Activated T-helper 2 cell treated with anti-CD3 and anti-CD28 coated beads, Interferon-gamma antibody, Interleukin-2, Interleukin-4, amounts not matched to agents 10 μg/mL and 5 μg/mL and 100 μg/mL, durations not matched to agents 14 hours and 24 hours and 36 hours (primary cell): ENCODE results near the gene MORC1. TPM values are rescaled to one million over a fixed set of nuclear protein-coding genes. Genes with fewer than 3 reads are reported as not detected.

Experiments
- DNase-seq: peaks from one replicate; pipeline ENCODE4 v3.0.0; 2021; ENCODE audit warnings: low spot score
- H3K27ac Mint-ChIP-seq: one replicate; pipeline ENCODE4 v1.8.0; 2021; ENCODE audit warnings: mixed read lengths
- H3K27me3 Mint-ChIP-seq: one replicate; pipeline ENCODE4 v1.8.0; 2021; ENCODE audit warnings: low read depth, mixed read lengths
- H3K36me3 Mint-ChIP-seq: one replicate; pipeline ENCODE4 v1.8.0; 2021; ENCODE audit warnings: low read depth, mixed read lengths
- H3K4me1 Mint-ChIP-seq: one replicate; pipeline ENCODE4 v1.8.0; 2021; ENCODE audit warnings: low read depth, mixed read lengths
- H3K4me3 Mint-ChIP-seq: one replicate; pipeline ENCODE4 v1.8.0; 2021; ENCODE audit warnings: low read depth, mild to moderate bottlenecking, moderate library complexity, mixed read lengths
- H3K9me3 Mint-ChIP-seq: one replicate; pipeline ENCODE4 v1.8.0; 2021; ENCODE audit warnings: mixed read lengths
- intact Hi-C: fragments of 100-400 bp; cut with micrococcal nuclease; formaldehyde crosslinking; loops from one replicate; pipeline ENCODE4 v1.15.1; 2023
- total RNA-seq: library from RNA; stranded (reverse); gene quantifications from 2 replicates; pipeline ENCODE4 v1.2.3, GENCODE V29; 2022

MORC1 gene
- total RNA-seq, 1 donor from 2014 or later = not detected

DNA sequence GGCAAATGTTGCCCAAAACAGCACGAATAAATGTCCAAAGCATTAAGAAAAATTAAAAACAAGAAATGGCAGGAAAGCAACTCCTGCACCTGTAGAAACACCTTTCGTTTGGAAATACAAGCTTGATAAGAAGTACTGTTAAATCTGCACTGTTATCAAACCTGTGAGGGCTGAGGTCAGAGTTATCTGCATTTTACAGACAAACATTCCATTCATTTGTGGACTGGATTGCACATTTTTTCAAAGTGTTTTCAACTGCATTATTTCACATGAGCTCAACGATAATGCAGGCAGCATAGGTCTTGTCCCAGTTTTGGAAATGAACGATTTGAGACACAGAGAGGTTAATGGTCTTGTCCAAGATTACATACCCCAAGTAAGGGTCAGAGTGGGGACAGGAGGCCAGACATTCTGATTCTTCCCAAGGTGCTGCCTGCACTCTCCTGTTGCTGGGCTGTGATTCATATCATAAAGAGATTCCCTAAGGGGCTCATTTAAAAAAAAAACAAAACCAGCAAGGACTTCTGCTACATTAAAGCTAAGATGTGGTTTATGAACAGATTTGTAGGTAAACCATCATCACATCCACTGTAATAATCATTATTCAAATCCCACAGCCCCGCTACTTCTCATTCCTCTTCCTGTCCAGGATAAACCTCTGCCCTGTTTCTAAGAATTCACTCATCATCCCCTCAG is 177.2 kb downstream of the MORC1 start:
- no peak for DNase-seq
- Mint-ChIP-seq H3K36me3 (no peaks in the 10 kb centered on the region), H3K27ac (no peak overlapping the region), H3K9me3 (no peaks in the 10 kb centered on the region), H3K4me1 (no peaks in the 10 kb centered on the region), H3K27me3 (peaks cover 2% of the 10 kb centered on the region), H3K4me3 (no peak overlapping the region)
- intact Hi-C loops = no loop called here

DNA sequence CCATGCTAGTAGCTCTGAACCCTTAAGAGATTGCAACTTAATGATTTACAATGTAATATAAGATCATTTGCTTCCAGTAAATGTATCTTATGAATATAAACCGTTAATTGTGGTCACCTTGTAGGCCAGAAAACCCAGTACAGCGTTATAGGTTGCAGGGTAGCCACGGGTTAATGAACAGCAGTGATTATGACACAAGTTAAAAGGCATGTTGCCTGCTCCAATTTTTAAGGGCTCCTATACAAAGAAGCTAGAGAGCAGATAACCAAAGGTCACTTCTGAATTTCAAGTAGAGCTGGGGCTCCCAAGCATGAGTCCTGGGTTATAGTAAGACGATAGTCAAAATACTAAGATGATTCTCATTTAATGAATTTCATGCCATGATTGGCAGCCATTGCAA is 177.8 kb downstream of the MORC1 start:
- Mint-ChIP-seq H3K27me3 (peaks cover 2% of the 10 kb centered on the region), H3K4me1 (no peaks in the 10 kb centered on the region), H3K36me3 (no peaks in the 10 kb centered on the region), H3K9me3 (no peaks in the 10 kb centered on the region), H3K27ac (no peak overlapping the region), H3K4me3 (no peak overlapping the region)
- DNase-seq = no peak
- intact Hi-C loops = no loop called here

- Mint-ChIP-seq H3K9me3 (no peaks in the 10 kb centered on the region), H3K27me3 (no peaks in the 10 kb centered on the region), H3K4me1 (no peaks in the 10 kb centered on the region), H3K36me3 (no peaks in the 10 kb centered on the region), H3K27ac (no peak overlapping the region), H3K4me3 (no peak overlapping the region)
- DNase-seq = no peak
- intact Hi-C loops = no loop called here
Measured at GRCh38 chr3:108936924-108937689, 180.8 kb downstream of the MORC1 start.

DNA sequence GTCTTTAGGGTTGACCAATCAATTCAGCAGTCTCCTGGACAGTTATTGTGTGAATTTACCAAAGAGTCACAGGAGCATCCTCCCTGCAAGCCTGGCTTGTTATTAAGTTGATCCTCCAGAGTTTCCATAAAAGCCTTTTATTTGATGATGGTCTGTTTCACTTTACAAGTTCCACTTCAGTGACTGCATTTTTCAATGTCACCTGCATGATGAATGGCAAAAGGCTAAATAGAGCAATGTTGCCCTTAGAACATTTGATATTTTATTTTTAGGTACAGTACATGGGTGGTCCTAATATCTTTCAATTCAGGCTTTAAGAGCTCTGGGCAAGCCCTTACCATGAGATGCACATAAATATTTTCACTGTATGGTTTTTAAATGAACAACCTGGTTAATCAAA is 186.9 kb downstream of the MORC1 start:
- H3K4me3 Mint-ChIP-seq = no peak overlapping the region
- no peaks in the 10 kb centered on the region for H3K36me3 Mint-ChIP-seq
- H3K9me3 Mint-ChIP-seq = peaks cover 4% of the 10 kb centered on the region
- H3K27ac Mint-ChIP-seq = no peak overlapping the region
- H3K4me1 Mint-ChIP-seq = no peaks in the 10 kb centered on the region
- DNase-seq = no peak
- intact Hi-C loops = no loop called here
- peaks cover 16% of the 10 kb centered on the region for H3K27me3 Mint-ChIP-seq

DNA sequence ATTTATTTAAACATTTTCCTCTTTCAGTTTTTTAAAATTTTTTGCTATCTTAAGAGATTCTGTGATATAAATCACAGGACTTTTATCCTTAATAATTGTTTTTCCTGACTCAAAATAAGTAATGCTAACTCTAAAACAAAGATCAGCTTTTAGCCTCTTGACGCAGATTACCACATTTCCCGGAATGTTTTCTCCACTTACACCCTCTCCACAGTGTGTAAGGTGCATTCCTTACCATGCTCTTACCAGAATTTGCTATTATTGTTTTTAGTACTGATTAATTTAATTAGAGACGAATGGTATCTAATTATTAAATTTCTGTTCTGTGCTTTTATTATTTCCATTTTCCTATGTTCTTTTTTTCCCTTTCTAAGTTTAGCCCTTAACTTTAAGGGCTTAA is 199.1 kb downstream of the MORC1 start:
- Mint-ChIP-seq H3K27ac (no peak overlapping the region), H3K4me3 (no peak overlapping the region), H3K4me1 (peaks cover 11% of the 10 kb centered on the region), H3K36me3 (no peaks in the 10 kb centered on the region), H3K9me3 (no peaks in the 10 kb centered on the region), H3K27me3 (peaks cover 31% of the 10 kb centered on the region)
- DNase-seq = no peak
- intact Hi-C loops = loop anchor here (10.0 kb wide), 1 partner anchor 334 kb away; the partner anchor contains the start of genes CIP2A and DZIP3

DNA sequence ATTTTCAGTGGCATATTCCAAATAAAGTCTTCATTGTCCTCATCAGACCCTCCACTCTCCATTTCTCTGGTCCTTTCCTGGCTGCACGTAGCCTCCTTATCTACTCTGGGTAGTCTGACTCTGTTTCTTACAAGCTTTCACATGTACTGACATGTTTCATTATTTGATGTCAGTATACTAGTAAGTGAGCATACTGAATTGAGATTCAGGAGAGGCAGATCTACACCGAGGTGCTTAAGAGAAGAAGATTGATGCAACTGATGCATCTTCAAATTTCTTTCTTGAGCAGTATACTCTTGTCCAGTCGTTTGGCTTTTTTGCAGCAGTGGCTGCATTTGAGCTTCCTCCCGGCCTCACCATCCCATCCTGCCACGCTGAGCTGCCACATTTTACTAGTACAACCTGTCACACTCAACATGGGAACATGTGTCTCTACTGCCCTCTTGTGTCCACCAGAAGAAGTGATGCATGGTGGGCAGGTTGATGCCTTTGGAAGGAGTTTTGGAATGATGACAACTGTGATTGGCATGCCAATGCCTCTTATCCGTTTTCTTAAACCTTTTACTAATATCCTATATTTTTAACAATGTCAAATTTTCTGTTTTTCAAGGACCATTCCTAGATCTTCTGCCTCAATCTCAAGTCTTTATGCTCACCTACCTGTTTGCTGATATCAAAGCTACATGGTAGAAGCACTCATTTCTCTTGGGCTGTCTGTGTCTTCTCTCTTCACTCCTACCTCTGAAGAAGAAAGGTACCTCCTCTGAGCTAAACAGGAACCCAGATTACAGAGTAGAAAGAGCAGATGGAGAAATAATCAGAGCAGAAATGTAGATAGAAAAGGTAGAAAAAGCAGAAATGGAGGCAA is 202.9 kb downstream of the MORC1 start:
- Mint-ChIP-seq H3K4me1 (peaks cover 16% of the 10 kb centered on the region), H3K36me3 (no peaks in the 10 kb centered on the region), H3K4me3 (peak overlapping the region; percentile 5), H3K27ac (no peak overlapping the region), H3K9me3 (no peaks in the 10 kb centered on the region), H3K27me3 (peaks cover 19% of the 10 kb centered on the region)
- peak; percentile 57 for DNase-seq
- intact Hi-C loops = loop anchor here (1.0 to 10.0 kb wide), 6 partner anchors 78 to 426 kb away; partner anchors contain the start of genes CIP2A, DZIP3 and TRAT1

- Mint-ChIP-seq H3K27me3 (peaks cover 4% of the 10 kb centered on the region), H3K4me3 (no peak overlapping the region), H3K4me1 (peaks cover 18% of the 10 kb centered on the region), H3K36me3 (no peaks in the 10 kb centered on the region), H3K9me3 (no peaks in the 10 kb centered on the region), H3K27ac (no peak overlapping the region)
- no peak for DNase-seq
- intact Hi-C loops = loop anchor here (5.0 to 10.0 kb wide), 2 partner anchors 72 to 325 kb away; partner anchors contain the start of genes CIP2A and DZIP3
Measured at GRCh38 chr3:108909799-108910198, 208.1 kb downstream of the MORC1 start.

Other genes with a start within 250 kb of the MORC1 start
- not detected in 2 replicates for gene GUCA1C, start 164.3 kb downstream of the MORC1 start, total RNA-seq
- not detected in 2 replicates for gene C3orf85, start 18.6 kb upstream of the MORC1 start, total RNA-seq
- not detected in 2 replicates for gene DPPA2, start 198.4 kb upstream of the MORC1 start, total RNA-seq
- gene DPPA4, start 219.4 kb upstream of the MORC1 start, total RNA-seq = not detected in 2 replicates